Measurements from ENCODE around the gene FLAD1. TPM values are rescaled to one million over a fixed set of nuclear protein-coding genes. Genes with fewer than 3 reads are reported as not detected.

FLAD1 gene
- total and polyA plus RNA-seq, 12 donors: 21.6 to 65.5 (median 30.8) TPM

GRCh38 chr1:155023627-155024026 lies 40.5 kb downstream of the FLAD1 start:
- WGBS, 4 donors: 80 to 92% (median 81%) methylated on average over 4 to 5 of the region's 5 CpGs
- H3K36me3 ChIP-seq (replicated peaks in 1 of 2): no peaks in the 10 kb centered on the region
- peaks cover 0 to 5% of the 10 kb centered on the region in 2 donors for H3K4me1 ChIP-seq (replicated peaks in 1 of 2)
- intact Hi-C loops (cut with DNase I): no loop called here
- no peak for DNase-seq
- H3K27me3 ChIP-seq: no peaks in the 10 kb centered on the region
- H3K27ac ChIP-seq: no peak overlapping the region
- no peaks in the 10 kb centered on the region for H3K9me3 ChIP-seq (replicated peaks in 1 of 3)
- TF ChIP-seq POLR2A (IDR thresholded peaks at IDR 0.05) (no peak), CTCF (IDR thresholded peaks at IDR 0.05) (no peak)
- H3K4me3 ChIP-seq: no peak overlapping the region

GRCh38 chr1:155024315-155024714 lies 41.2 kb downstream of the FLAD1 start:
- H3K4me1 ChIP-seq (replicated peaks in 1 of 2): no peaks in the 10 kb centered on the region
- no peak overlapping the region for H3K4me3 ChIP-seq
- H3K27ac ChIP-seq: no peak overlapping the region
- WGBS, 4 donors: 82 to 94% (median 91%) methylated on average over 5 to 9 of the region's 9 CpGs
- H3K9me3 ChIP-seq (replicated peaks in 1 of 3): no peaks in the 10 kb centered on the region
- no peaks in the 10 kb centered on the region for H3K27me3 ChIP-seq
- no peak for DNase-seq
- no peaks in the 10 kb centered on the region for H3K36me3 ChIP-seq (replicated peaks in 1 of 2)
- intact Hi-C loops (cut with DNase I): no loop called here
- TF ChIP-seq CTCF (IDR thresholded peaks at IDR 0.05) (no peak), POLR2A (IDR thresholded peaks at IDR 0.05) (no peak)

GRCh38 chr1:155026154-155026553 lies 43.0 kb downstream of the FLAD1 start:
- H3K4me3 ChIP-seq: no peak overlapping the region
- H3K36me3 ChIP-seq (replicated peaks in 1 of 2): no peaks in the 10 kb centered on the region
- DNase-seq: no peak
- no peak overlapping the region for H3K27ac ChIP-seq
- intact Hi-C loops (cut with DNase I): no loop called here
- no peak for TF ChIP-seq POLR2A (IDR thresholded peaks at IDR 0.05)
- 58 to 80% (median 61%) methylated on average over 1 to 9 of the region's 9 CpGs for WGBS, 4 donors
- H3K4me1 ChIP-seq (replicated peaks in 1 of 2): no peaks in the 10 kb centered on the region
- no peaks in the 10 kb centered on the region for H3K27me3 ChIP-seq
- H3K9me3 ChIP-seq (replicated peaks in 1 of 3): no peaks in the 10 kb centered on the region

GRCh38 chr1:155026588-155026987 lies 43.4 kb downstream of the FLAD1 start:
- DNase-seq: peak in 3 of 7 donors; percentile 48 to 56 (median 54)
- WGBS, 4 donors: 61 to 82% (median 79%) methylated on average over 4 to 6 of the region's 6 CpGs
- H3K9me3 ChIP-seq (replicated peaks in 1 of 3): no peaks in the 10 kb centered on the region
- no peaks in the 10 kb centered on the region for H3K27me3 ChIP-seq
- H3K27ac ChIP-seq: no peak overlapping the region
- TF ChIP-seq CTCF (IDR thresholded peaks at IDR 0.05) (no peak), POLR2A (IDR thresholded peaks at IDR 0.05) (no peak)
- intact Hi-C loops (cut with DNase I): no loop called here
- H3K4me1 ChIP-seq (replicated peaks in 1 of 2): no peaks in the 10 kb centered on the region
- H3K4me3 ChIP-seq: no peak overlapping the region
- no peaks in the 10 kb centered on the region for H3K36me3 ChIP-seq (replicated peaks in 1 of 2)

- DNase-seq: no peak
- no peak overlapping the region for H3K4me3 ChIP-seq
These were observed 46.5 kb downstream of the FLAD1 start for GRCh38 chr1:155029513-155030242.

More at GRCh38 chr1:155029513-155030242, 46.5 kb downstream of the FLAD1 start:
- WGBS, 4 donors: 86 to 92% (median 89%) methylated on average over 5 to 16 of the region's 16 CpGs
- intact Hi-C loops (cut with DNase I): no loop called here
- TF ChIP-seq CTCF (IDR thresholded peaks at IDR 0.05) (no peak), POLR2A (IDR thresholded peaks at IDR 0.05) (no peak)
- Histone ChIP-seq H3K9me3 (replicated peaks in 1 of 3) (no peaks in the 10 kb centered on the region), H3K36me3 (replicated peaks in 1 of 2) (no peaks in the 10 kb centered on the region), H3K27me3 (no peaks in the 10 kb centered on the region), H3K27ac (no peak overlapping the region), H3K4me1 (replicated peaks in 1 of 2) (no peaks in the 10 kb centered on the region)

Measured in adrenal gland (tissue), 12 donors.